Lower lobe of right lung (tissue), 2 donors: ENCODE measurements around the gene MUC22. TPM values are rescaled to one million over a fixed set of nuclear protein-coding genes. Genes with fewer than 3 reads are reported as not detected.
A peak's percentile ranks its signal among the peaks of the same experiment; 100 is the strongest.
"Not testable (repeated sequence)": the region's sequence is repeated elsewhere in the genome, so short reads cannot be mapped to it uniquely, and the experiment has no call there.

ENCODE experiments used
- ATAC-seq, 2 donors: fragments of 200-7000 bp; cut with Tn5 transposase; one replicate each; pipeline ENCODE4 v1.9.1; 2020 to 2022; ENCODE audit warnings: mild to moderate bottlenecking in 2 of 2, moderate library complexity in 2 of 2
- DNase-seq: peaks from one replicate; pipeline ENCODE4 v3.0.0-alpha.2; 2020
- H3K27ac ChIP-seq: fragments of 200-600 bp; one replicate; pipeline ENCODE4 v1.8.0; 2022
- H3K27me3 ChIP-seq: fragments of 200-600 bp; one replicate; pipeline ENCODE4 v1.8.0; 2022; ENCODE audit warnings: low read depth
- H3K36me3 ChIP-seq: fragments of 200-600 bp; one replicate; pipeline ENCODE4 v1.8.0; 2022; ENCODE audit warnings: mild to moderate bottlenecking
- H3K4me1 ChIP-seq: fragments of 200-600 bp; one replicate; pipeline ENCODE4 v1.8.0; 2022
- H3K4me3 ChIP-seq: fragments of 200-600 bp; one replicate; pipeline ENCODE4 v1.8.0; 2022; ENCODE audit warnings: mild to moderate bottlenecking
- H3K9me3 ChIP-seq: fragments of 200-600 bp; one replicate; pipeline ENCODE4 v1.8.0; 2022
- CTCF ChIP-seq: fragments of 200-600 bp; IDR thresholded peaks from one replicate; pipeline ENCODE4 v1.8.0; 2022; ENCODE audit warnings: antibody characterized with exemption, mild to moderate bottlenecking
- intact Hi-C: fragments of 100-400 bp; cut with DNase I; formaldehyde crosslinking; loops from one replicate; pipeline ENCODE4 v1.11.0; 2022
- total RNA-seq: library from RNA; stranded (reverse); fragmentation: NEBNext Ultra II Directional; extraction: Animal tissue kit (Norgen Biotek cat#: 25700); gene quantifications from one replicate; pipeline ENCODE4 v1.2.1, GENCODE V29; 2021
- donor health status: DM: no; HTN: yes; CAD: no; lungs with severe emphysema.

The MUC22 gene
- total RNA-seq, 1 donor from 2014 or later: not detected

GRCh38 chr6:30965140-30965601 is 45.1 kb upstream of the MUC22 start:
- Histone ChIP-seq H3K27me3 (no peaks in the 10 kb centered on the region), H3K4me1 (peaks cover 18% of the 10 kb centered on the region), H3K27ac (no peak overlapping the region), H3K36me3 (no peaks in the 10 kb centered on the region), H3K4me3 (no peak overlapping the region), H3K9me3 (no peaks in the 10 kb centered on the region)
- no peak for TF ChIP-seq CTCF
- no peak for DNase-seq
- intact Hi-C loops: no loop called here
- peak in 1 of 2 donors; percentile 28 for ATAC-seq

GRCh38 chr6:30966154-30966553 is 44.1 kb upstream of the MUC22 start:
- Histone ChIP-seq H3K27me3 (no peaks in the 10 kb centered on the region), H3K4me1 (peaks cover 9% of the 10 kb centered on the region), H3K9me3 (no peaks in the 10 kb centered on the region), H3K27ac (no peak overlapping the region), H3K4me3 (no peak overlapping the region), H3K36me3 (no peaks in the 10 kb centered on the region)
- intact Hi-C loops: no loop called here
- no peak for ATAC-seq
- DNase-seq: no peak
- TF ChIP-seq CTCF: no peak

- DNase-seq, H3K9me3 ChIP-seq, H3K4me1 ChIP-seq, ATAC-seq, intact Hi-C loops, H3K36me3 ChIP-seq, H3K27ac ChIP-seq, H3K4me3 ChIP-seq, H3K27me3 ChIP-seq: not testable (repeated sequence)
Measured at GRCh38 chr6:30969171-30969570, 41.1 kb upstream of the MUC22 start.

GRCh38 chr6:30970946-30971345 is 39.3 kb upstream of the MUC22 start:
- no peak for ATAC-seq
- no peak for TF ChIP-seq CTCF
- no peaks in the 10 kb centered on the region for H3K27me3 ChIP-seq
- H3K27ac ChIP-seq: no peak overlapping the region
- intact Hi-C loops: no loop called here
- H3K9me3 ChIP-seq: no peaks in the 10 kb centered on the region
- H3K4me1 ChIP-seq: no peaks in the 10 kb centered on the region
- DNase-seq: no peak
- no peaks in the 10 kb centered on the region for H3K36me3 ChIP-seq
- no peak overlapping the region for H3K4me3 ChIP-seq

GRCh38 chr6:30972816-30973215 is 37.5 kb upstream of the MUC22 start:
- no peak for DNase-seq
- intact Hi-C loops: no loop called here
- H3K27me3 ChIP-seq: no peaks in the 10 kb centered on the region
- no peak for ATAC-seq
- H3K9me3 ChIP-seq: no peaks in the 10 kb centered on the region
- H3K4me3 ChIP-seq: no peak overlapping the region
- H3K36me3 ChIP-seq: no peaks in the 10 kb centered on the region
- no peak overlapping the region for H3K27ac ChIP-seq
- TF ChIP-seq CTCF: no peak
- H3K4me1 ChIP-seq: no peaks in the 10 kb centered on the region

- no peaks in the 10 kb centered on the region for H3K4me1 ChIP-seq
- H3K4me3 ChIP-seq: no peak overlapping the region
- no peaks in the 10 kb centered on the region for H3K27me3 ChIP-seq
- TF ChIP-seq CTCF: no peak
- ATAC-seq: peak in 1 of 2 donors; percentile 47
- no peaks in the 10 kb centered on the region for H3K9me3 ChIP-seq
- intact Hi-C loops: no loop called here
- H3K27ac ChIP-seq: no peak overlapping the region
- DNase-seq: no peak
- H3K36me3 ChIP-seq: no peaks in the 10 kb centered on the region
Measured at GRCh38 chr6:30974490-30975252, 35.6 kb upstream of the MUC22 start.
